RWPE1 (cell line): Measurements from ENCODE around the gene CNTNAP2.

Experiments used
- CTCF ChIA-PET: fragments of 350-600 bp; sonication (Branson Sonifier 250); formaldehyde crosslinking; extraction: SDS; loops from one replicate; lab custom pipeline; 2021; lab: Yijun Ruan, JAX
- POLR2A ChIA-PET: fragments of 400-600 bp; formaldehyde crosslinking; extraction: SDS; loops from one replicate; lab custom pipeline; 2020; ENCODE audit warnings: antibody characterized with exemption; ENCODE audit not compliant: low non-redundant PET; lab: Yijun Ruan, JAX
- DNase-seq: peaks from one replicate; pipeline ENCODE4 v3.0.0; 2012; ENCODE audit warnings: low spot score
- H3K27ac ChIP-seq: fragments of 450-650 bp; 2 replicates; pipeline ENCODE4 v1.5.1; 2017
- CTCF ChIP-seq: fragments of 450-650 bp; conservative IDR thresholded peaks from 2 replicates; pipeline ENCODE4 v1.5.1; 2017; ENCODE audit warnings: low read depth, mild to moderate bottlenecking

CNTNAP2 gene

GRCh38 chr7:147008530-147008929 is 891.9 kb downstream of the CNTNAP2 start:
- H3K27ac ChIP-seq, result no peak overlapping the region
- DNase-seq, result no peak
- ChIA-PET POLR2A (no interaction called here), CTCF (no interaction called here)
- TF ChIP-seq CTCF, result no peak

- ChIA-PET CTCF (interaction anchor here (0.6 kb wide), 2 partner anchors 57 to 127 kb away, joined by 3 read pairs; no protein-coding TSS in a partner anchor), POLR2A (no interaction called here)
- no peak overlapping the region for H3K27ac ChIP-seq
- no peak for DNase-seq
- no peak for TF ChIP-seq CTCF
These were observed 896.1 kb downstream of the CNTNAP2 start for GRCh38 chr7:147012666-147013065.

- DNase-seq, result no peak
- TF ChIP-seq CTCF, result no peak
- POLR2A ChIA-PET, result no interaction called here
- H3K27ac ChIP-seq, result no peak overlapping the region
- CTCF ChIA-PET, result no interaction called here
These were observed 897.2 kb downstream of the CNTNAP2 start for GRCh38 chr7:147013825-147014224.

- CTCF ChIA-PET, result no interaction called here
- TF ChIP-seq CTCF, result no peak
- H3K27ac ChIP-seq, result no peak overlapping the region
- POLR2A ChIA-PET, result no interaction called here
- DNase-seq, result no peak
These were observed 897.8 kb downstream of the CNTNAP2 start for GRCh38 chr7:147014286-147014955.

- no peak overlapping the region for H3K27ac ChIP-seq
- ChIA-PET CTCF (no interaction called here), POLR2A (no interaction called here)
- TF ChIP-seq CTCF, result no peak
- no peak for DNase-seq
These were observed 899.4 kb downstream of the CNTNAP2 start for GRCh38 chr7:147015999-147016398.

- POLR2A ChIA-PET, result no interaction called here
- no peak for DNase-seq
- CTCF ChIA-PET, result no interaction called here
- no peak for TF ChIP-seq CTCF
- H3K27ac ChIP-seq, result no peak overlapping the region
These were observed 905.5 kb downstream of the CNTNAP2 start for GRCh38 chr7:147022056-147022455.
